ENCODE results near the gene ITSN1.
"Not testable (repeated sequence)": the region's sequence is repeated elsewhere in the genome, so short reads cannot be mapped to it uniquely, and the experiment has no call there.

The ITSN1 gene

DNA sequence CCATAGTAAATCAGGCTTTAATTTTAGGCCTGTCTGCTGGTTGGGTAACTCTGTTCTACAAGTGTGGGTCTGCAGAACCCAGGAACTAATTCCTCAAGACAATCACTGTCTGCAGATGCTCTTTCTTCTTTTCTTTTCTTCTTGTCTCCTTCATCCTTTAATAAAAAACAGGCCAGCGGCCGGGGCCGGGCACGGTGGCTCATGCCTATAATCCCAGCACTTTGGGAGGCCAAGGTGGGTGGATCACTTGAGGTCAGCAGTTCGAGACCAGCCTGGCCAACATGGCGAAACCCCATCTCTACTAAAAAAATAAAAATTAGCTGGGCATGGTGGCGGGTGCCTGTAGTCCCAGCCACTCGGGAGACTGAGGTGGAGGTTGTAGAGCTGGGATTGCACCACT is 220.9 kb downstream of the ITSN1 start:
- DNase-seq (ENCODE audit: low read depth): not testable (repeated sequence)

DNA sequence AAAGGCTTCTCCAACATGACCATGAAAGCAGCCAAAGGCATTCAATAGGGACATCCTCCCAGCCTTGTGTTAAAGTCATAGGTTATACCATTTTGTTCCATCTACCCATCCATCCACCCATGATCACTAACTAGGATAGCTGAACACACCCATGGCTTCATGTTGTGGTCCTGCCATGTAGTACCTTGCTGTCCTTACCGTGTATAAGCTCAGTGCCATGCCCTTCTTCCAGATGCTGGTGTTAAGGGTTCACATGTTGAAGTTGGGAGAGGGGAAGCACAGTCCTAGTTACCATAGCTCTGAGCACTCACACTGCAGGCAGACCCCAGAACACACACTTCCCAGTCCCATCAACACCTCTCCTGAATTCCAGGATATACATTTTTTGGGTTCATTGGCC is 221.8 kb downstream of the ITSN1 start:
- DNase-seq (ENCODE audit: low read depth): no peak

DNA sequence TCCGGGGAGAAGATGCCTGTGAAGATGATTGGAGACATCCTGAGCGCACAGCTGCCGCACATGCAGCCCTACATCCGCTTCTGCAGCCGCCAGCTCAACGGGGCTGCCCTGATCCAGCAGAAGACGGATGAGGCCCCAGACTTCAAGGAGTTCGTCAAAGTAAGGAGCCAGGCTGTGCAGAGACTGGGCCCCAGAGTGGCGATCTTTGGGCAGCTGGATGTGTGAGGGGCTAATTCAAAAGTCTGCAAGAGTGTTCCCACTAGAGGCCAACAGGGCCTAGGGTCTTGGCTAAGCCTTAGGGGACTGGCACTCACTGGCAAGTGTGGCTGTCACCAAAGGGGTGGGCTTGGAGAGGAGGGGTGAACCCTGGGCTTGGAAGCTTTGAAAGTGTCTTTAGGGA is 222.9 kb downstream of the ITSN1 start:
- DNase-seq (ENCODE audit: low read depth): no peak

DNA sequence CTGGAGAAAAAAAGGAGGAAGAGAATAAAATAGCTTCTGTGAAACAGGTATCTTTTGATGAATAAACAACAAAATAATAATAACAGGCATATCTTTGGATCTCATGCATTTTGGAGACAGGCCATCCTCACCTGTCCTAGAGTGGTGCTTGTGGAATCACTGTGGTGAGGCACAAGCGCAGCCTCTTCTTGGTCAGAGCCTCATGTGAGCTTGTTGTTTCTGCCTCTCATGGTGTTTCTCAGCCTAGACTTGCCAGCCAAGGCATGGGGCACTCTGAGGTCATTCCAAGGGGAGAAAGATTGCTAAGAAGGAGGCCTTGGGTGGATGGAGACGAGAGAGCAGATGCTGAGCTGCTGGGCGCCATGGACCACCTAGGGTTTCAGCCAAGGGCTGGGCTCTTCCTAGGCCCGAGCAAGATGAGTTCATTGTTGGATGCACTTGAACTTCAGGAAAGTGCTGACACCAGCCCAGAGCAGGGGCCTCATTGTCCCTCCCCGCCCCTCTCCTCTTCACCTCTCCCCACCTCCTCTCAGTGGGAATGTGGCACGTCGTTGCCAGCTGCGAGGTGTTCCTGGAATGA is 223.8 kb downstream of the ITSN1 start:
- no peak for DNase-seq (ENCODE audit: low read depth)

DNA sequence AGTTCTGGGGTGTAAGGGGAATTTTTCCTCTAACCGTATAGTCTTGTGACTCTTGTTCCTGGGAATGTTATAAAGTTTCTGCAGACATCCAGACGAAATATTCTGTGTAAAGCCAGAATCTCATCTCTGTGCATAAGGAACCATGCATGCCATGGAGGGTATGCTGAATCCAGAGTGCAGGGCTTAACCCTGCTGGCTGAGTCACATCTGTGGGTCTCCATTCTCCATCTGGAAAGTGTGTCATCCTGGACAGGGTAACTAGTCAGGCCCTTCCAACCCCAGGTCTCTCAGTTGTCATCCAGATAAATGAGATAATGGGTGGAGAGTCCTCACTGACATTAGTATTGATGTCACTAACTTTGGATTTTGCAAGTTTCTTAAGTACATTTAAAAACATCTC is 224.5 kb downstream of the ITSN1 start:
- DNase-seq (ENCODE audit: low read depth): no peak

GRCh38 chr21:33867868-33868267 is 225.6 kb downstream of the ITSN1 start:
- DNase-seq (ENCODE audit: low read depth): not testable (repeated sequence)

- no peak for DNase-seq (ENCODE audit: low read depth)
Observed at GRCh38 chr21:33869873-33870272, 227.6 kb downstream of the ITSN1 start.

DNA sequence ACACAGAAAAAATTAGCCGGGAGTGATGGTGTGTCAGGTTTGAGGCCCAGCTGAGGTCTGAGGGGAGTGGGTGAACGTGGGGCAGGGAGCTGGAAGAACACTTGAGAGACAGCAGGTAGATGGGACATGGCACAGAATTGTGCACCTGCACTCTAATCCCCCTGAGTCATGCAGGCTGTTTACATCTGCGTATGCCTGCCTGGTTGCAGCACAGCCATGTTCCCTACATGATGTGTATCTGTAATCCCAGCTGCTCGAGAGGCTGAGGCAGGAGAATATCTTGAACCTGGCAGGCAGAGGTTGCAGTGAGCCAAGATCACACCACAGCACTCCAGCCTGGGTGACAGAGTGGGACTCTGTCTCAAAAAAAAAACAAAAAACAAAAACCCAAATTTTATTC is 228.5 kb downstream of the ITSN1 start:
- DNase-seq (ENCODE audit: low read depth): no peak

GRCh38 chr21:33871171-33871570 is 228.9 kb downstream of the ITSN1 start:
- no peak for DNase-seq (ENCODE audit: low read depth)

GRCh38 chr21:33872881-33873515 is 230.7 kb downstream of the ITSN1 start:
- DNase-seq (ENCODE audit: low read depth): no peak

GRCh38 chr21:33874161-33874560 is 231.9 kb downstream of the ITSN1 start:
- no peak for DNase-seq (ENCODE audit: low read depth)

DNA sequence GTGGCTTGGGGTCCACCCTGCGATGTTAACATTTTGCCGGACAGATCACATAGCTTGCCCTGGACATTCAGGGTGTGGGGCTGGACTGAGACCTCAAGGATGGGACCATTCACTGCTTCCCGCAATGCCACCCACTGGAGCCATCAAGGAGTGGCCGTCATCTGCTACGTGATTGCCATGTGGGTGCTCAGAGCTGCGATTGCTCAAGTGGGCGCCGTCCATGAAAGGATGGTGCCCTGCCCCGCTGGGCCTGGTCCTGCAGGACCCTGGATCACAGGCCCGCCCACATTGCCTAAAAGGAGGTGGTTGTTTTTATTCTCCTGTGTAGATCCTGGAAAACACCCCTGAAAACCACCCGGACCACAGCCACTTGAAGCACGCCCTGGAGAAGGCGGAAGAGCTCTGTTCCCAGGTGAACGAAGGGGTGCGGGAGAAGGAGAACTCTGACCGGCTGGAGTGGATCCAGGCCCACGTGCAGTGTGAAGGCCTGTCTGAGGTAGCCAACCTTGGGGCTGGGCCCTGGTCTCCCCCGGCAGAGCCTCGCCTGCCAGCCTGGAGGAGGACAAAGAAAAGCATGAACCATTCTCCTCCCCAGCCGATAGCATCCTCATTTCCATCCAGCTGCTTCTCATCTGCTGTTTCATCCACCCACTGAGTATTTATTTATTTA is 232.9 kb downstream of the ITSN1 start:
- no peak for DNase-seq (ENCODE audit: low read depth)

DNA sequence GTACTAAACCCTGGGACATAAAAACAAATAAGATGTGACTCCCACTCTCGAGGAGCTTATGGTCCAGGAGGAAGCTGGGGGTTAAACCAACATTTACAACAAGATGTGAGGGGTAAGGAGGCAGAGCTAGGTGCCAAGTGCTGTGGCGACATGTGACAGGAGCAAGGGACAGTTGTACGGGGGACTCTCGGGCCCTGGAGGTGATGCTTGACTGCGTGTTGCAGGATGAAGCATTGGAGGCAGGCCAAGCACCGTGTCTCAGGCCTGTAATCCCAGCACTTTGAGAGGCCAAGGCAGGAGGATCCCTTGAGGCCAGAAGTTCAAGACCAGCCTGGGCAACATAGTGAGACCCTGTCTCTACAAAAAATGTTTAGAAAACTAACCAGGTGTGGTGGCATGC is 236.5 kb downstream of the ITSN1 start:
- no peak for DNase-seq (ENCODE audit: low read depth)

DNA sequence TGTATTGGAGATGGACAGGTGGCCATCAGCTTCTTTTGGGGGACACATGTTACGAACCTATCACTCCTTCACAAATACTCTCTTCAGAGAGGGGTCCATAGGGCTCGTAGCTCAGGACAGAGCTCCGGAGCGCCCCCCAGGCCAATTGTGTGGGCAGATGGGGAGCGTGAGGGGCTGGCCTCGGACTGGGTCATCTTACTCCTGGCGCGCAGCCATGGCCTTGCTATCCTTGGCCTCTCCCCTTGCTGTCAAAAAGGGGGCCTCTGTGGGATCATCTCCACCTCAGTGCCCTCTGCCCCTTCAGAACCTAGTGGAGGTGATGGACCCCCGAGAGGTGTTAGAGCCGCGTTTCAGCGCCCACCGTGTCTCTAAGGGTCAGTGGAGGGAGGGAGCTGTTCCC is 238.3 kb downstream of the ITSN1 start:
- no peak for DNase-seq (ENCODE audit: low read depth)

DNA sequence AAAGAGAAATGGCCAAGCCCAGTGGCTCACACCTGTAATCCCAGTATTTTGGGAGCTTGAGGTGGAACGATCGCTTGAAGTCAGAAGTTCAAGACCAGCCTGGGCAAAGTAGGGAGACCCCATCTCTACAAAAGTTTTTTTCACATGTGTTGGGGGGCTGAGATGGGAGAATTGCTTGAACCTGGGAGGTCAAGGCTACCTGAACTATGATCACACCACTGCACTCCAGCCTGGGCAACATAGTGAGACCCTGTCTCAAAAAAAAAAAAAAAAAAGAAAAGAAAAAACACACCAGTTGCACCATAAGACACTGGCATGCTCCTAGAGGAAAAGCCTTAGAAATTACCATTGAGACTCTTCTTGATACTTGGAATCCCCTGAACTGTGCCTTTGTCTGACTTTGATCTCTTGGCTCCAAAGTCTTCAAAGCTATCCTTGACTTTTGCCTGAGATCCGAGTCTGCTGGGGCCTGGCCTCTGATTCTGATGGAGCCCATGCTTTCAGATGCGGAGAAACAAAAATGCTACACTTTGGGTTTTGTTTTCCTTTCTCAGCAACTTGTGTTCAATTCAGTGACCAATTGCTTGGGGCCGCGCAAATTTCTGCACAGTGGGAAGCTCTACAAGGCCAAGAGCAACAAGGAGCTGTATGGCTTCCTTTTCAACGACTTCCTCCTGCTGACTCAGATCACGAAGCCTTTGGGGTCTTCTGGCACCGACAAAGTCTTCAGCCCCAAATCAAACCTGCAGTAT is 239.6 kb downstream of the ITSN1 start:
- DNase-seq (ENCODE audit: low read depth): no peak

DNA sequence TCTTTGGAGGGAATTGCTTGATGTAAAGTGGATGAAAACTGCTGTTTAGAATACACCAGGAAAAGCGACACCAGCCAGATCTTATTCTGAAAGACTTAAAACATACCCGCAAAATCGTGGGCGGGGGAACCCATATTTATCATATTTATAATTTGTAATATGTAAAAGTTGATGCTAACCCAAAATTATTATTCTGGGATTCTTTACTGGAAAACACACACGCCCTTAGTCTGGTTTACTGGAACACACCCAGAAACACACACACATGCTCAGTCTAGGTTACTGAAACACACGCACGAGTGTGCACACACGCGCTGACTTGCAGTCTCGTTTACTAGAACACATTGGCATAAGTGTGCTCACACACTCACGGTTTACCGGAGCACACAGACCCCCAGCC is 240.8 kb downstream of the ITSN1 start:
- DNase-seq (ENCODE audit: low read depth): no peak

GRCh38 chr21:33884376-33885171 is 242.3 kb downstream of the ITSN1 start:
- peak; percentile 83 for DNase-seq (ENCODE audit: low read depth)

DNA sequence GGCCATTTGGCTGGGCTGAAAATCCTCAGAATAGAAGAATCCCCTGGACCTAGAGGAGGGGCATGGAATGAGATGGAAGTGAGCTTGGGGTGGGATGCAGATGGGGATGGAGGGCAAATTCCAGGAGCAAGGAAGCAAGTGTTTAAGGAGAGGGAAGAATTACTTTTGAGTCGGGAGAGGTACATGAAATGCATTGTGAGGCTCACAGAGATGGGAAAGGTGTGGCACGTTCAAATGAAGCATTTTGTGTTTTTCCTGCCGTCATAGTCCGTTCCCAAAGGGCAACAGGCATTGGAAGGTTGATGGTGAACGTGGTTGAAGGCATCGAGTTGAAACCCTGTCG is 242.8 kb downstream of the ITSN1 start:
- DNase-seq (ENCODE audit: low read depth): no peak

DNA sequence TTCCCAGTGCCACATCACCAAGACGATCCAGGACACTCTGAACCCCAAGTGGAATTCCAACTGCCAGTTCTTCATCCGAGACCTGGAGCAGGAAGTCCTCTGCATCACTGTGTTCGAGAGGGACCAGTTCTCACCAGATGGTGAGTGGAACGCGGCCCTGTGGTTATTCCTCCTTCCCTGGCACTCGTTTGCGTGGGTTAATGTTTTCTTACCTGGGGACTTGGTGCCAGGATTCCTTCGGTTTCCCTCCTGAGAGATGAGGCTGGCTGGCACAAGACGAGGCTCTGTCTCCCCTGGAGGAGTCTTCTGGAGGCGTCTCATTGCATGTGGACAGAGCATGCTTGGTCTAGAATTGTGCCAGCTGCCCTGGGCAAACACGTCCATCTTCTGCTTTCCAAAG is 244.0 kb downstream of the ITSN1 start:
- no peak for DNase-seq (ENCODE audit: low read depth)

GRCh38 chr21:33890187-33890586 is 247.9 kb downstream of the ITSN1 start:
- no peak for DNase-seq (ENCODE audit: low read depth)

DNA sequence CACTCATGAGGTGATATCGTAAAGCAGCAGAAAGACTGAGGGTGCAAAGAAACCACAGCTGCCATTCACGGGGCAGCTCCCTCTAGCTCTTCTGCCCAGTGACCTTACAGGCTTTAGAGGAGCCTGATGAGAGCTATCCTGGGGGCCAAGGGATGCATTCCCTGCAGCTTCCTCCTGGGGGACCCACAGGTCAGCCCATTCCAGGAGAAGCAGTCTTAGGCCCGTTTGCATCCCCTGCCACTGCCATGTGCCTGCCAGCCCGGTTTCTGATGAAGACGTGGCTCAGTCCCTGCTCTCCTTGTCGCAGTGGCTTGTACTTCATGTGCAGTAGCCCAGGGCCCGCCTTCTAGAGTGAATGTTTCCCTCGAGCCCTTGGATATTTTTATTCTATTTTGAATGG is 250.6 kb downstream of the ITSN1 start:
- DNase-seq (ENCODE audit: low read depth): no peak

DNA sequence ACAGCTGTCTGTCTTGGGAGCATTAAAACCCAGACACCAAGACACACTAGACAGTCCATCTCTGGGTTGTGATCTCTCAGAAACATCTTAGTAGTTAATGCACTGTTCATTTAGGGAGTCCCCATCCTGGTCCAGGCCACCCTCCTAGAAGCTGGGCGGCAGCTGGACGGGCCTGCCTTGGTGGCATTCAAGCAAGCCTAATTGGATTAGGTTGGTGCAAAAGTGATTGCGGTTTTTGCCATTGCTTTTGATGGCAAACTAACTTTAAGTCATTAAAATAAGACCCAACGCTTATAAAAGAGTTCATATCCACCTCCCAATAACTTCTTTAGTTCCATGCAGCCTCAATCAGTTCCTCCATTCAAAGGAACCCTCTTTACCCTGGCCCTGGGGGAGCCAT is 251.6 kb downstream of the ITSN1 start:
- no peak for DNase-seq (ENCODE audit: low read depth)

Measured in GM04503 (cell line).